Cardiac fibroblast (primary cell): ENCODE results near the gene PXN.

ENCODE experiments used
- DNase-seq, 2 donors: peaks; one replicate each; pipeline versions ENCODE4 v3.0.0 to v3.0.0-alpha.2; 2010; ENCODE audit warnings: low read depth in 2 of 2
- H3K4me3 ChIP-seq, 2 donors: replicated peaks in 1 of 2; 1 replicate in 1 of 2; 2 replicates in 1 of 2; pipeline ENCODE4 v1.5.1; 2011; ENCODE audit warnings: low read depth in 2 of 2, low read length in 2 of 2, mild to moderate bottlenecking in 2 of 2, moderate library complexity in 1 of 2
- TF ChIP-seq, protein P1 (sequence below): IDR thresholded peaks from one replicate; pipeline ENCODE4 v1.5.1; 2011; ENCODE audit warnings: low read depth, mild to moderate bottlenecking, low read length, inconsistent platforms

The PXN gene

DNA sequence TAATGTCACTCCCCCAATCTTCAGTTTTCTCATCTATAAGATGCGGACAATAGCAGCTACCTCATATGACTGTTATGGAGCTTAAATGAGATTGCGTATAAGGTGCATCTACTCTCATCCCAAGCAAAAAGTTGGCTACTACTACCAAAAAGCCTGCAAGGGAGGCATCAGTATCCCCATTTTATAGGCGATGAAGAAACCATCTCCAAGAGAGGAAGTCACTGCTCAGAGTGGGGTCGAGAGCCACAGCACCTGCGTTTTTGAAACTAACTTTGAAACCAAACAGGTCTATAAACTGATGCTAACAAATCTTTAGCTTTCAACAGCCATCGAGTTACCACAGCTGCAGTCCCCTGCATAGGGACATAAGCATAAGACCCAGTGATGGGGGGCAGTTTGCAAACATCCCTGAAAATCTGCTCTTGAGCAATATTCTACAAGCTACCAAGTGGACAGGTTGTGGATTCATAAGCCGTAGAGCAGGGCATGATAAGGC, 74.5 kb downstream of the PXN start:
- H3K4me3 ChIP-seq: no peak overlapping the region
- no peak for DNase-seq
- TF ChIP-seq, protein P1, sequence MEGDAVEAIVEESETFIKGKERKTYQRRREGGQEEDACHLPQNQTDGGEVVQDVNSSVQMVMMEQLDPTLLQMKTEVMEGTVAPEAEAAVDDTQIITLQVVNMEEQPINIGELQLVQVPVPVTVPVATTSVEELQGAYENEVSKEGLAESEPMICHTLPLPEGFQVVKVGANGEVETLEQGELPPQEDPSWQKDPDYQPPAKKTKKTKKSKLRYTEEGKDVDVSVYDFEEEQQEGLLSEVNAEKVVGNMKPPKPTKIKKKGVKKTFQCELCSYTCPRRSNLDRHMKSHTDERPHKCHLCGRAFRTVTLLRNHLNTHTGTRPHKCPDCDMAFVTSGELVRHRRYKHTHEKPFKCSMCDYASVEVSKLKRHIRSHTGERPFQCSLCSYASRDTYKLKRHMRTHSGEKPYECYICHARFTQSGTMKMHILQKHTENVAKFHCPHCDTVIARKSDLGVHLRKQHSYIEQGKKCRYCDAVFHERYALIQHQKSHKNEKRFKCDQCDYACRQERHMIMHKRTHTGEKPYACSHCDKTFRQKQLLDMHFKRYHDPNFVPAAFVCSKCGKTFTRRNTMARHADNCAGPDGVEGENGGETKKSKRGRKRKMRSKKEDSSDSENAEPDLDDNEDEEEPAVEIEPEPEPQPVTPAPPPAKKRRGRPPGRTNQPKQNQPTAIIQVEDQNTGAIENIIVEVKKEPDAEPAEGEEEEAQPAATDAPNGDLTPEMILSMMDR: no peak

DNA sequence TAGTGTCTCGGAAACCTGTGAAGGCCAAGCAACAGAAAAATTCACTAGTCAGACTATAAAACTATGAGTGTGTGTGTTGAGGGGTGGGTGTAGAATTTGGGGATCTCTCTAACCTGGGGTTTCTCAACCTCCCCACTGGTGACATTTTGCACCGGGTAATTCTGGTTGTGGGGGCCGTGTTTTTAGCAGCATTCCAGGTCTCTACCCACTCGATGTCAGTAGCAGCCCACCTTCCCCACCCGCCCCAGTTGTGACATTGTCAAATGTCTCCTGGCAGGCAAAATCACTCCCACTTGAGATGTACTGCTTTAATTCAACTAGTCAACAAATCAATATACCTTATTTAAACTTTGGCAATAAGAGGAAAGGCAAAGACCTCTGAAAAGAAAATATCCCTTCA, 75.1 kb downstream of the PXN start:
- no peak for DNase-seq
- TF ChIP-seq, protein P1: no peak
- H3K4me3 ChIP-seq: no peak overlapping the region

DNA sequence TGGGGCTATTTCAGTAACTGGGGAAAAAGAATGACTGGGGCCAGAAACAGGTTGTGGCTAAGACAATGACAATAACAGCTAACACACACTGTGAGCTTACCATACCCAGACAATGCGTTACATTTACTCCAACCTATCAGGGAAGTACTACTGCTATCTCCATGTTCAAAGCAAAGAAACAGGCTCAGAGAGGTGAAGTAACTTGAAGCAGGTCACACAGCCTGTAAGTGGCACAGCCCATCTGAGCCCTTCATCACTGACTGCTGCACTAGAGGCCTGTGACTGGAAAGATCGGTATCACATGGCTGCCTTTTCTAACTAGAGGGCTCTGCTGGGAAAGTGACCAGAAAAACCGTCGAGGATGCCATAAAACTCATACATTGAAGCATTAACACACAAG, 78.9 kb downstream of the PXN start:
- TF ChIP-seq, protein P1: no peak
- no peak overlapping the region for H3K4me3 ChIP-seq
- no peak for DNase-seq

DNA sequence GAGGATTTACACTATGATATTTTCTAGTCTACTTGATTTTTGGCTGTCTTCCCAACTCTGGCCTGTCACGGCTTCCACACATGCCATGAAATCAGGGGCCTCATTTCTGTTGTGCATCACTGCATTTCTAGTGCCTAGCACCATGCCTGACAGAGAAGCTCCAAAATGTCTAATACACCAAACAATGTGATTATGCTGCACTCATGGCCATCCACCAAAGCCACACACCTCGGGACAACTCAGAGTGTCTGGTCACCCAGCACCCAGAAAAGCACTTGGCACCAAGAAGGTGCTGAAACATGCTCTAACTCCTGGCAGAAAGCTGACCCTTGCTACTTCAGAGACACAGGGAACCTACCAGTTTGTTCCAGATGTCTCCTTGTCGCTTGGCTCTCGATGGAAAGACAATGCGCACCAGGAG, 82.3 kb downstream of the PXN start:
- peak; percentile 33 to 49 for DNase-seq
- TF ChIP-seq, protein P1: no peak
- no peak overlapping the region for H3K4me3 ChIP-seq

DNA sequence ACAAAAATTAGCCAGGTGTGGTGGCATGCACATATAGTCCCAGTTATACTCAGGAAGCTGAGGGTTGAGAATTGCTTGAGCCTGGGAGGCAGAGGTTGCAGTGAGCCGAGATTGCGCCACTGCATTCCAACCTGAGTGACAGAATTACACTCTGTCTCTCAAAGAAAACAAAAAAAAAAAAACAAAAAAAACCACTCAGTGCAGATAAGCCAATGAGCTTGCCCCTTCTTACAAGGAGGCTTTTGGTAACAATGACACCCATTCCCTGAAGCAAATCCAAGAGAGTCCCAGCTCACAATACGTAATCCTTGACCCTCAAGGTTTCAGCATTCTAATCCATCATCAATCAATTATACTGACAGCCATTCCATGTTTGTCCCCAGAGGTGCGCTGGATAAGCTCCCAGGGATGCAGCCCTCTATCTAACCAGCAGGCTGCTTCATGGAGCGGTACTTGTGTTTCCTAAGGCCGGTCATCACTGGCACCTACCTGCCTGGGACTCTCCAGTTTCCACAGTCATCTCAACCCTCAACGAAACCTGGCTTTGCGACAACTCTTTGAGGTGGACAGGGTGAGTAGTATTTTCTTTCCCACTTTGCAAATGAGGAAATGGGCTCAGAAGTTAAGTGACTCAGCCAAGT, 83.4 kb downstream of the PXN start:
- peak; percentile 47 to 71 for DNase-seq
- TF ChIP-seq, protein P1: peak; percentile 29
- no peak overlapping the region for H3K4me3 ChIP-seq

DNA sequence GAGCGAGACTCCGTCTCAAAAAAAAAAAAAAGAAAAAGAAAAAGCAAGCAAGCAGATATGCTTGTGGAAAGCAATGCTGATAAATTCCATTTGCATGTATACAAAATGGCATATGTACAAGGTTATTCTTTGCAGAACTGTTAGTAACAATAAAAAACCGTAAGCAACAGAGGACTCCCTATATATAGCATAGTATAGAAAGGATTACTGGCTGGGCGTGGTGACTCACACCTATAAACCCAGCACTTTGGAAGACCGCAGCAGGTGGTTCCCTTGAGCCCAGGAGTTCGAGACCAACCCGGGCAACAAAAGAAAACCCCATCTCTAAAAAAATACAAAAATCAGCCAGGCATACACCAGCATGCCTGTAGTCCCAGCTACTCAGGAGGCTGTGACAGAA, 84.6 kb downstream of the PXN start:
- TF ChIP-seq, protein P1: no peak
- H3K4me3 ChIP-seq: no peak overlapping the region
- DNase-seq: no peak

DNA sequence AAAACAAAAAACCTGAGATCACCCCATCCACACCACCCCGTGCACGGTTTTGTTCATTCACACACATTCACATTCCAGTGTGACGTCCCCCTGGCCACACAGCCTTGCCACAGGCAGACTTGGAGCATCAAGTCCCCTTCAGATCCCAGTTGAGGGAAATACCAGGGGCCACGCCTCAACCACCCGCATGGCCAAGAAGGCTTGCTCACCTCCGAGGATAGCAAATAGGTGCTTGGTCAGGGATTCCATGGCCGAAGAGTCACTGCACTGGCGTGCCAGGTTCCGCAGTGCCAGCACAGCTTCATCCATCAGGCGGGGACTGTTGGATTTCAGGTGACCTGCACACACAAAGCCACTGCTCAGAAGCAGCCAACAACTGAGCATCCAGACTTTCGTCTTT, 90.0 kb downstream of the PXN start:
- no peak for DNase-seq
- TF ChIP-seq, protein P1: no peak
- H3K4me3 ChIP-seq: no peak overlapping the region
